ENCODE measurements around the gene G6PC1. TPM values are rescaled to one million over a fixed set of nuclear protein-coding genes. Genes with fewer than 3 reads are reported as not detected.
"Not testable (repeated sequence)": the region's sequence is repeated elsewhere in the genome, so short reads cannot be mapped to it uniquely, and the experiment has no call there.

Gene G6PC1
- total RNA-seq, 1 donor from 2014 or later = not detected

DNA sequence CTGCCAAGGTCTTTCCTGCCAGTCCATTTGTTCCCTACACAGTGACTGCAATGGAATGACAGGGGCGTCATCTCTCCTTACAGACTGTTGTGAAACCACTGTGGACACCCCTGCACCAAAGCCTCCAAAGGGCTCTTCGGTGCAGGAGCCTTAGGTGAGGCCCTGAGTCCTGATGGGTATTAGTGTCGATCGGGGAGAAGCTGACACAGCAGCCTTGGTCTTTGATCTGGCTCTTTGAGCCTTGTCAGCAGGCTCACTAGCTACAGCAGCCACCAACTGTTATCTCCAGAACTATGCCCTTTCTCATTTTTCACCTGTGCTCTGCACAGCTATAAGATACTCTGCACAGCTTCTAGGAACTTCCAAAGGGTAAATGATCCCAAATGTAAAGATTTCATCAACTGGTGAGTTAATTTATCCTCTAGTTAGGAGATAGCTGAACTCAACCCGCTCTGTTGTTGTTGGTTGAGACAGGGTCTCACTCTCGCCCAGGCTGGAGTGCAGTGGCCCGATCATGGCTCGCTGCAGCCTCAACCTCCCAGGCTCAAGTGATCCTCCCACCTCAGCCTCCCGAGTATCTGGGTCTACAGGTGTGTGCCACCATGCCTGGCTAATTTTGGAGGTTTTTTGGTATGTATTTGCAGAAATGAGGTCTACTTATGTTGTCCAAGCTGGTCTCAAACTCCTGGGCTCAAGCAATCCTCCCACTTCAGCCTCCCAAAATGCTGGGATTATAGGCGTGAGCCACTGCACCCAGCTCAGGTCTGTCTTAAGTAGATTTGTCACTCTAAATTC lies 19.7 kb downstream of the G6PC1 start:
- ATAC-seq (no peak), DNase-seq (ENCODE audit: missing footprints) (no peak)
- intact Hi-C loops (cut with DNase I) = no loop called here

DNA sequence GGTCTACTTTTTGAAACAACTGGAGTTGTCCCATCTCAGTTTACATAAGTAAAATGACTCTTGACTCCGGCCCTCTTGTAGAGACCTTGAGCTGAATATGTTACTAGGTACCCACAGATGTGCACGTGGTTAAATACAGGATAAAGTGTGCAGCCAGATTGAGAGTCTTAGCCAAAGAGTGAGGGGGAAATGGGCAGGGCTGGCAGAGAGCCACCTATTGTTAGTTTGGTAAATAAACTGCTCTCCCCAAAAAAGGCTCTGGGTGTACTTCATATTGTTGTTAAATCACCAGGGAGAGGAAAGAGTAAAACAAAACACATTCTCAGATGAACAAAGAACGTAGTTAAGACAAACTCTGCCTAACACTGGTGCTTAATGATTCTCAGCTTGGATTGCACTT lies 20.3 kb downstream of the G6PC1 start:
- intact Hi-C loops (cut with DNase I) = no loop called here
- ATAC-seq (no peak), DNase-seq (ENCODE audit: missing footprints) (no peak)

DNA sequence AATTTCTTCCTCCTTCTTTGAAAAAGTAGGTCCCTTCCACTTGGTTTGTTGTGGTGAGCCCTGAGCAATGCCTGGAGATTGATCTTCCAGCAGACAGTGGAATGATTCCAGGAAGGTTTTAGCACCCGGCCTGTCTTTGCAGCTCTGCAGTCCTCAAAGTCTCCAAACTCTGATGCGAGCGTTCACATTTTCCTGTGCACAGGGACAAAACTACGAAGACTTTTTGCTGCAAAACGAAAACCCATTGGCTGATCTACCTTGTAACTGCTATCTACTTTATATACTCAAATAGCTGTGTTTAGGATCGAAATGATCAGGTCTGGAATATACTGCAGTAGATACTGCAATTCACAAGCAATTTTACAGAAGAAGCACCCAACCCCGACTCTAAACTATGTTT lies 21.7 kb downstream of the G6PC1 start:
- intact Hi-C loops (cut with DNase I) = no loop called here
- no peak for ATAC-seq
- no peak for DNase-seq (ENCODE audit: missing footprints)

DNA sequence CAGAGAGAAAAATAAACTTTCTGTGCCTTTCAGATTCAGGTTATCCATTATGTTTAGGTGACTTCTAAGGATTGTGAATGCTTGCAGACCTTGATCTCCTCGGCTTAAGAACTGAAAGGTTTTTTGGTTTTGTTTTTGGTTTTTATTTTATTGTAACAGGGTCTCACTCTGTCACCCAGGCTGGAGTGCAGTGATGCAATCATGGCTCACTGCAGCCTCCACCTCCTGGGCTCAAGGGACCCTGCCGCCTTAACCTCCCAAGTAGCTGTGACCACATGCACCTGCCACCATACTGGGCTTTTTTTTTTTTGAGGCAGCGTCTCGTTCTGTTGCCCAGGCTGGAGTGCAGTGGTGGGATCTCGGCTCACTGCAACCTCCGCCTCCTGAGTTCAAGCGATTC lies 22.9 kb downstream of the G6PC1 start:
- intact Hi-C loops (cut with DNase I); DNase-seq (ENCODE audit: missing footprints); ATAC-seq: not testable (repeated sequence)

DNA sequence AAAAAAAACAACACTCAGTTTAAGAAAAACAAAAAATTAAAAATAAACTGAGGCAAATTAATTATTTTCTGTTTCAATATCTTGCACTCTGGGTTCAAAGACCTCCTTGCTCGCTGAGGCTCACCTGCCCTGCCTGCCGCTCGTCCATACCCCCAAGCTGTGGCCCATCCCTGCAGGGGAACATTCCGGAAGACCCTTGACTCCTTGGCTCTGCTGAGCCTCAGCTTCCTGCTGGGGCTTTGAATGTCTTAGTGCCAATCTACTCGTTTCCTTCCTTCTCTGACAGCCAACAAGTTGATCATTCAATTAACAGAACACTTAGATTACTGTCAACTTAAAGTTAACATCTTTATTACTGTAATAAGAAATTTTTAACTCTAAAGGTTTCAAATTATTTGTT lies 24.3 kb downstream of the G6PC1 start:
- no peak for ATAC-seq
- DNase-seq (ENCODE audit: missing footprints) = no peak
- intact Hi-C loops (cut with DNase I) = no loop called here

DNA sequence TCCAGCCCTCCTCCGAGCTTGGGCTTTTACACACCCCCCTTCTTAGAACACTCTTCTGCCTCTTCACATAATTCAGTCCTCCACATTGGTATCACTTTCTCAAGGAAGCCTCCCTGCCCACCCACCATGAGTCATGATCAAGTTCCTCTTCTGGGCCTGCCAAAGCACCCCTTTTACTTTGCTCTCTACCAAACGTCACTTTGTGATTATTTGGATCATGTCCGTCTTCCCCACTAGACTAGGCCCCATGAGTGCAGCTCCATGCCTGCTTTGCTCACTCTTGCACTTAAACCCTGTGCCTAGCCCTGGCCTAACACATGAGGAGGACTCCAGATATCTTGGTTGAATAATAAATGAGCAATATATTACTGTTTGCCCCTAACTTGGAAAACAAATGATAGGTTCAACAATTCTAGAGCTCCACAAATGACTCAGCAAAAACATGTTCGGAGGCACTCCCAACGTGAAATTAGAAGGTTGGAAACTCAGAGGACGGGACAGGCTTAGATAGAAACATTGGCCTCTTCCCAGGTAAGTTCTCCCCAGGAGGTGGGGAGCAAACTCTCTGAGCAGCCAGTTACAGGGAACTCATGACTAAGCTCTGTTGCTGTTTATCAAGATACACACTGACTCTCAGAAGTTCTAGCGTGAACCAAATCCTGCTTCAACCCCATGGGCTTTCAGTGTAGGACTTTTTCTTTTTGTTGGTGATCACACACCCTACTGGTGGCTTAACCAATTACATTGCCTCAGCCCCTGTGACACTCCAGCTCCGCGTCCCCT lies 28.3 kb downstream of the G6PC1 start:
- ATAC-seq = peak; percentile 90
- intact Hi-C loops (cut with DNase I) = loop anchor here (2.0 kb wide), 1 partner anchor 86 kb away; no protein-coding TSS in a partner anchor
- DNase-seq (ENCODE audit: missing footprints) = no peak

DNA sequence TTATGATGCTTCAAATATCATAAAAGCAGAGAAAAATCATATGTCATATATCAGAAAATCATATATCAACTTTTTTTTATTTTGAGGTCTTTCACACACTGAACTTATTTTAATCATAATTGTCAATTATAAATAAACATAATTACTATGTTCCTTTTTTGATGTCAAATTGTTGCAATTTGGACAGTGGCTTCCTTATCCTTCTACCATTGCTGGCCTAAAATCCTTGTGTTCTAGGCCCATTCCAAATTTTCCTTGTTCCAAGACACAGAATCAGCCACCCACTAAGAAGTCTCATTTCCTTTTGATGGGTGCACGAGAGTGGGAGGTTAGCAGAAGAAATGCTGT lies 28.9 kb downstream of the G6PC1 start:
- ATAC-seq (no peak), DNase-seq (ENCODE audit: missing footprints) (no peak)
- intact Hi-C loops (cut with DNase I) = loop anchor here (2.0 kb wide), 1 partner anchor 87 kb away; no protein-coding TSS in a partner anchor

DNA sequence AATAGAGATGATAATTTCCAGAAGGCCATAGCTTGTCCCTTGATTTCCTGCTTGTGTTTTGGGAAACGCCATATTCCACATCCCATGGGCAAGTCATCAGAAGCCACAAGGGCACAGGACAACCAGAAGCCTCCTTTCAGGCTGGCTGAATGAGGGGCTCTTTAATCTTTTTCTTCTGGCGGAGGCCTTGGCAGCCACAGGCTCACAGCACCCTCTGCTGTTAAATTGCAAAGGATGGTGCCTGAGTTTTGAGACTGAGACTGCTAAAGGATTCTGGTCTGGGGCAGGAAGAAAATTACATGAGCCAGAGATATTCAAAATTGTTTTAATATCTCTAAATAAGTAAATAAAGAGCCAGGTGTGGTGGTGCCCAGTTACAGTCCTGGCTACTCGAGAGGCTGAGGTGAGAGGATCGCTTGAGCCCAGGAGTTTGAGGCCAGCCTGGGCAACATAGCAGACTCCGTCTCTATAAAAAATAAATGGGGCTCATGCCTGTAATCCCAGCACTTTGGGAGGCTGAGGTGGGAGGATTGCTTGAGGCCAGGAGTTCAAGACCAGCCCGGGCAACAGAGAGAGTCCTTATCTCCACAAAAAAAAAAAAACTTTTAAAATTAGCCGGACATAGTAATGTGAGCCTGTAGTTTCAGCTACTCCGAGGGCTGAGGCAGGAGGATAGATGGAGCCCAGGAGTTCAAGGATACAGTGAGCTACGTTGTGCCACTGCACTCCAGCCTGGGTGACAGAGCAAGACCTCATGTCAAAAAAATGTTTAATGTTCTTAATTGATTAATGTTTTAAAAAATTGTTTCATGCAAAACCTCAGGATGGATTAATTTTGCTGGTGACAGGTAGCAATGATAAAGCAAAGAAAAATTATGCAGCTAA lies 37.4 kb downstream of the G6PC1 start:
- intact Hi-C loops (cut with DNase I) = loop anchor here (1.0 kb wide), 1 partner anchor 95 kb away; no protein-coding TSS in a partner anchor
- ATAC-seq (peak; percentile 65), DNase-seq (ENCODE audit: missing footprints) (no peak)

DNA sequence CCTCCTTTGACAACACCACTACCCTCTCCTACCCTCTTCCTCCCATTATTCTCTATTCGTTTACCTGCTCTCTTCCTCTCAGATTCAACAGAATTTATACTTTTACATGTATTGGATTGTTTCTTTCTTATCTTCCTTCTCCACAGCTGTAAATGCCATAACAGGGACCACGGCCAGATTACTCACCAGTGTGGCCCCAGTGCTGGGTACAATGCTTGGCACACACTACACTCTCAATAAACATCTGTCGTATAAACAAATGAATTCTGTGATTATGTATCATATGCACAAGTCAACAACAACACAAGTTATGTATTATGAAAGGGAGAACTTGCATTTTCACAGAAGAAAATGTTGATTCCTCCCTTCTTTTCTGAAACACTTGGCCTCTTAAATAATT lies 43.6 kb downstream of the G6PC1 start:
- ATAC-seq = no peak
- intact Hi-C loops (cut with DNase I) = loop anchor here (10.0 kb wide), 1 partner anchor 229 kb away; no protein-coding TSS in a partner anchor
- DNase-seq (ENCODE audit: missing footprints) = no peak

DNA sequence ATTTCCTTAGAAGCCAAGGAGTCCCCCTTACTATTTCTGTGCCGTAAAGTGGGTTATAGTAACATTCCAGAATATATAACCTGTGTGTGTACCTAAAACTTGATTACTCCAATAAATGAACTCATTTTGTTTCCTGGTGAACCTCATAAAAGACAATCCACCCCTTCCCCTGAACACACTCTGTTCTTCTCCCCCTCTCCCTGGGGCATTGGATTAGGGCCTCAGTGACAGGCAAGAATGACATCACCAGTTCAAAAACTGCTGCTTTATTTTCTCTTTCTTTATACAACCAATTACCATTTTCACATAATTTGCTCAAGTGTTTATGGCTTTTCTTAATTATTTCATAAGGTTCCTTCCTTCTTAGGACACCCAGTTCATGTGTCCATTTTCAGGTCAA lies 46.2 kb downstream of the G6PC1 start:
- no peak for DNase-seq (ENCODE audit: missing footprints)
- no peak for ATAC-seq
- intact Hi-C loops (cut with DNase I) = loop anchor here (10.0 kb wide), 1 partner anchor 232 kb away; no protein-coding TSS in a partner anchor

DNA sequence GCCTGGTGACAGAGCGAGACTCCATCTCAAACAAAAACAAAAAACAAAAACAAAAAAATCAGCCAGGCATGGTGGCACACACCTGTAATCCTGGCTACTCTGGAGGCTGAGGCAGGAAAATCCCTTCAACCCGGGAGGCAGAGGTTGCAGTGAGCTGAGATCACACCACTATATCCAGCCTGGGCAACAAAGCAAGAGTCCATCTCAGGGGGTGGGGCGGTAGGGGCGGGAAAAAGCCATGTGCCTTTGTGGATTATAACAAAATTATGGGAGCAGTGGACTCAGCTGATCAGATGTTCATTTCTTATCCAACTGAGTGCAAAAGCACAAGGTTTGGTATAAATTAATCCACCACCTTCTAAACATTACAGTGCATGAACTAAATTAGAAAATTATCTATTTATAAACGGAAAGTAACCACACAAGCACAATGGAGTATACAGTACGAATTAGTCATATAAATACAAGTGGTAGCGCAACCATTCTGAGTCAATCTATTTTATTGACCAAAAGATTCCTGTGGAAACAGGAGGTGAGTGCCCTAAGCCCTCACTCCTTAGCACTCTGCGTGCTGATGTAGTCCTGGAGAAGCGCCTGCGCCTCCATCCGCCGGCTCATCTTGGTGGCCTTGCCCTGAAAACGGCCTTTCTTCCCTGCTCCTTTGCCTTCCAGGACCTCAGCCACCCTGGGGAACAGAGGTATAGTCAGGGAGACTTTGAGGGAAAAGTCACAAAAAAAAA lies 49.6 kb downstream of the G6PC1 start:
- intact Hi-C loops (cut with DNase I) = no loop called here
- ATAC-seq (no peak), DNase-seq (ENCODE audit: missing footprints) (no peak)

Other genes with a start within 250 kb of the G6PC1 start
- 15.0 TPM for gene TUBG2, start 241.5 kb upstream of the G6PC1 start, total RNA-seq
- gene PLEKHH3, start 223.8 kb upstream of the G6PC1 start, total RNA-seq = 26.1 TPM
- gene CCR10, start 219.0 kb upstream of the G6PC1 start, total RNA-seq = 1.5 TPM
- 7.3 TPM for gene CNTNAP1, start 218.3 kb upstream of the G6PC1 start, total RNA-seq
- gene EZH1, start 155.8 kb upstream of the G6PC1 start, total RNA-seq = 44.4 TPM
- gene RAMP2, start 139.6 kb upstream of the G6PC1 start, total RNA-seq = 41.3 TPM
- gene VPS25, start 127.3 kb upstream of the G6PC1 start, total RNA-seq = 33.2 TPM
- gene WNK4, start 120.2 kb upstream of the G6PC1 start, total RNA-seq = not detected
- gene COA3, start 102.1 kb upstream of the G6PC1 start, total RNA-seq = 72.6 TPM
- 0.30 TPM for gene CNTD1, start 101.9 kb upstream of the G6PC1 start, total RNA-seq
- 74.3 TPM for gene BECN1, start 76.5 kb upstream of the G6PC1 start, total RNA-seq
- gene PSME3, start 67.4 kb upstream of the G6PC1 start, total RNA-seq = 69.0 TPM
- gene AOC2, start 56.2 kb upstream of the G6PC1 start, total RNA-seq = 0.43 TPM
- gene AOC3, start 49.6 kb upstream of the G6PC1 start, total RNA-seq = 15.1 TPM
- gene AARSD1, start 63.7 kb downstream of the G6PC1 start, total RNA-seq = 32.1 TPM
- gene PTGES3L, start 79.3 kb downstream of the G6PC1 start, total RNA-seq = 51.0 TPM
- 10.4 TPM for gene RUNDC1, start 79.8 kb downstream of the G6PC1 start, total RNA-seq
- 791 TPM for gene RPL27, start 97.6 kb downstream of the G6PC1 start, total RNA-seq
- 15.9 TPM for gene IFI35, start 106.0 kb downstream of the G6PC1 start, total RNA-seq
- 90.5 TPM for gene VAT1, start 121.6 kb downstream of the G6PC1 start, total RNA-seq
- gene RND2, start 124.4 kb downstream of the G6PC1 start, total RNA-seq = 1.5 TPM
- gene BRCA1, start 224.6 kb downstream of the G6PC1 start, total RNA-seq = 7.9 TPM